Muscle of leg (tissue), 11 donors: ENCODE results near the gene CLSTN2. TPM values are rescaled to one million over a fixed set of nuclear protein-coding genes. Genes with fewer than 3 reads are reported as not detected.
A peak's percentile ranks its signal among the peaks of the same experiment; 100 is the strongest.

Source experiments
- DNase-seq: peaks from one replicate; pipeline ENCODE4 v3.0.0; 2013
- H3K27ac ChIP-seq: one replicate; pipeline ENCODE4 v1.5.1; 2013; ENCODE audit warnings: mild to moderate bottlenecking, low read length, control low read depth
- H3K27me3 ChIP-seq: one replicate; pipeline ENCODE4 v1.6.1; 2013; ENCODE audit warnings: low read length; ENCODE audit not compliant: control insufficient read depth, insufficient read depth
- H3K36me3 ChIP-seq: one replicate; pipeline ENCODE4 v1.6.1; 2013; ENCODE audit warnings: low read length; ENCODE audit not compliant: control insufficient read depth, insufficient read depth
- H3K4me1 ChIP-seq: one replicate; pipeline ENCODE4 v1.6.1; 2013; ENCODE audit warnings: low read length; ENCODE audit not compliant: control insufficient read depth, insufficient read depth
- H3K4me3 ChIP-seq: one replicate; pipeline ENCODE4 v1.5.1; 2013; ENCODE audit warnings: low read length, control low read depth
- H3K9me3 ChIP-seq: replicated peaks from 2 replicates; pipeline ENCODE4 v1.6.1; 2013; ENCODE audit warnings: low read depth, low read length; ENCODE audit not compliant: control insufficient read depth
- WGBS: methylation state at CpG from one replicate; pipeline ENCODE4 v1.1.5; 2013; ENCODE audit warnings: missing lambda C conversion rate; ENCODE audit not compliant: insufficient coverage; 5-methylcytosine and 5-hydroxymethylcytosine counted together
- polyA plus RNA-seq, 8 donors: library from polyadenylated mRNA; unstranded; fragments of 120-200 nt; gene quantifications; one replicate each; pipeline versions ENCODE4 v1.2.1 to v1.2.3, GENCODE V29; 2013; ENCODE audit warnings: inconsistent platforms in 1 of 8, low replicate concordance in 1 of 8; ENCODE audit not compliant: insufficient read length in 8 of 8, insufficient read depth in 1 of 8
- total RNA-seq: library from RNA; stranded (reverse); fragments of 120-200 nt; gene quantifications from one replicate; pipeline ENCODE4 v1.2.4, GENCODE V29; 2013

Gene CLSTN2
- total and polyA plus RNA-seq, 9 donors: 1.9 to 5.2 (median 3.1) TPM

GRCh38 chr3:140015741-140016140, 80.8 kb downstream of the CLSTN2 start:
- no peaks in the 10 kb centered on the region for H3K36me3 ChIP-seq
- H3K27me3 ChIP-seq: no peaks in the 10 kb centered on the region
- 88% methylated on average over 1 of the region's 3 CpGs for WGBS
- no peak overlapping the region for H3K27ac ChIP-seq
- H3K9me3 ChIP-seq: no peaks in the 10 kb centered on the region
- no peak overlapping the region for H3K4me3 ChIP-seq
- DNase-seq: no peak
- no peaks in the 10 kb centered on the region for H3K4me1 ChIP-seq

- DNase-seq: no peak
- H3K27ac ChIP-seq: no peak overlapping the region
- H3K9me3 ChIP-seq: no peaks in the 10 kb centered on the region
- peaks cover 4% of the 10 kb centered on the region for H3K4me1 ChIP-seq
- H3K36me3 ChIP-seq: no peaks in the 10 kb centered on the region
- no peaks in the 10 kb centered on the region for H3K27me3 ChIP-seq
- no peak overlapping the region for H3K4me3 ChIP-seq
- no CpG with 5 or more reads among the region's 2 CpGs for WGBS
Observed at GRCh38 chr3:140018556-140018955, 83.6 kb downstream of the CLSTN2 start.

GRCh38 chr3:140019946-140020345, 85.0 kb downstream of the CLSTN2 start:
- Histone ChIP-seq H3K36me3 (no peaks in the 10 kb centered on the region), H3K9me3 (no peaks in the 10 kb centered on the region), H3K4me1 (peaks cover 11% of the 10 kb centered on the region), H3K27me3 (no peaks in the 10 kb centered on the region), H3K27ac (no peak overlapping the region), H3K4me3 (no peak overlapping the region)
- DNase-seq: no peak
- WGBS: 75% methylated on average over 2 of the region's 2 CpGs

GRCh38 chr3:140020541-140020940, 85.6 kb downstream of the CLSTN2 start:
- Histone ChIP-seq H3K9me3 (no peaks in the 10 kb centered on the region), H3K27me3 (no peaks in the 10 kb centered on the region), H3K4me3 (no peak overlapping the region), H3K36me3 (no peaks in the 10 kb centered on the region), H3K4me1 (peaks cover 11% of the 10 kb centered on the region), H3K27ac (no peak overlapping the region)
- WGBS: 79% methylated on average over 3 of the region's 7 CpGs
- DNase-seq: no peak

- 100% methylated on average over 4 of the region's 6 CpGs for WGBS
- no peak for DNase-seq
- no peak overlapping the region for H3K27ac ChIP-seq
- H3K4me3 ChIP-seq: no peak overlapping the region
- no peaks in the 10 kb centered on the region for H3K36me3 ChIP-seq
- peaks cover 11% of the 10 kb centered on the region for H3K4me1 ChIP-seq
- H3K27me3 ChIP-seq: no peaks in the 10 kb centered on the region
- H3K9me3 ChIP-seq: no peaks in the 10 kb centered on the region
Observed at GRCh38 chr3:140021269-140021668, 86.3 kb downstream of the CLSTN2 start.

GRCh38 chr3:140022066-140022770, 87.2 kb downstream of the CLSTN2 start:
- Histone ChIP-seq H3K36me3 (no peaks in the 10 kb centered on the region), H3K4me1 (peaks cover 11% of the 10 kb centered on the region), H3K27ac (no peak overlapping the region), H3K9me3 (no peaks in the 10 kb centered on the region), H3K4me3 (no peak overlapping the region), H3K27me3 (no peaks in the 10 kb centered on the region)
- no peak for DNase-seq
- WGBS: 57% methylated on average over 5 of the region's 5 CpGs

- H3K4me1 ChIP-seq: peaks cover 11% of the 10 kb centered on the region
- WGBS: 65% methylated on average over 9 of the region's 12 CpGs
- H3K27ac ChIP-seq: no peak overlapping the region
- H3K9me3 ChIP-seq: no peaks in the 10 kb centered on the region
- no peaks in the 10 kb centered on the region for H3K36me3 ChIP-seq
- H3K4me3 ChIP-seq: no peak overlapping the region
- no peaks in the 10 kb centered on the region for H3K27me3 ChIP-seq
- DNase-seq: peak; percentile 18
Observed at GRCh38 chr3:140023616-140024530, 88.9 kb downstream of the CLSTN2 start.

GRCh38 chr3:140031170-140031569, 96.2 kb downstream of the CLSTN2 start:
- no peaks in the 10 kb centered on the region for H3K4me1 ChIP-seq
- DNase-seq: no peak
- no peaks in the 10 kb centered on the region for H3K36me3 ChIP-seq
- no peak overlapping the region for H3K27ac ChIP-seq
- 75% methylated on average over 2 of the region's 4 CpGs for WGBS
- no peaks in the 10 kb centered on the region for H3K27me3 ChIP-seq
- no peak overlapping the region for H3K4me3 ChIP-seq
- H3K9me3 ChIP-seq: no peaks in the 10 kb centered on the region

GRCh38 chr3:140034058-140034457, 99.1 kb downstream of the CLSTN2 start:
- DNase-seq: no peak

GRCh38 chr3:140035871-140036270, 100.9 kb downstream of the CLSTN2 start:
- Histone ChIP-seq H3K4me1 (no peaks in the 10 kb centered on the region), H3K4me3 (no peak overlapping the region)
- WGBS: 22% methylated on average over 1 of the region's 2 CpGs

More at GRCh38 chr3:140034058-140034457, 99.1 kb downstream of the CLSTN2 start:
- H3K27me3 ChIP-seq: no peaks in the 10 kb centered on the region
- no peaks in the 10 kb centered on the region for H3K4me1 ChIP-seq
- no peaks in the 10 kb centered on the region for H3K9me3 ChIP-seq
- no peaks in the 10 kb centered on the region for H3K36me3 ChIP-seq
- no peak overlapping the region for H3K4me3 ChIP-seq
- H3K27ac ChIP-seq: no peak overlapping the region

More at GRCh38 chr3:140035871-140036270, 100.9 kb downstream of the CLSTN2 start:
- DNase-seq: no peak
- H3K36me3 ChIP-seq: no peaks in the 10 kb centered on the region
- H3K9me3 ChIP-seq: no peaks in the 10 kb centered on the region
- H3K27ac ChIP-seq: no peak overlapping the region
- H3K27me3 ChIP-seq: no peaks in the 10 kb centered on the region
